ENCODE data around the gene KRI1. TPM values are rescaled to one million over a fixed set of nuclear protein-coding genes. Genes with fewer than 3 reads are reported as not detected.
A peak's percentile ranks its signal among the peaks of the same experiment; 100 is the strongest.
"Not testable (repeated sequence)": the region's sequence is repeated elsewhere in the genome, so short reads cannot be mapped to it uniquely, and the experiment has no call there.

The KRI1 gene
- total and polyA plus RNA-seq, 10 donors, result 24.9 to 43.3 (median 31.7) TPM

- intact Hi-C loops (cut with DNase I; ENCODE audit: low total_unique reads), result no loop called here
- H3K4me3 ChIP-seq, result no peak overlapping the region
- peak overlapping the region; percentile 43 to 87 (median 69) for H3K27ac ChIP-seq
- peak; percentile 79 for DNase-seq
- H3K27me3 ChIP-seq (replicated peaks in 1 of 7), result no peaks in the 10 kb centered on the region
- H3K9me3 ChIP-seq, result no peaks in the 10 kb centered on the region
- 42 to 59% (median 53%) methylated on average over 10 to 13 of the region's 13 CpGs for WGBS, 5 donors
- peaks cover 23 to 76% (median 42%) of the 10 kb centered on the region in 6 donors for H3K4me1 ChIP-seq
- no peak for TF ChIP-seq POLR2AphosphoS5 (IDR thresholded peaks at IDR 0.05)
- TF ChIP-seq CTCF (IDR thresholded peaks at IDR 0.05 in 8 of 11, conservative IDR thresholded peaks at IDR 0.05 in 3 of 11), result no peak
- TF ChIP-seq POLR2A (IDR thresholded peaks at IDR 0.05), result no peak
- peaks cover 0 to 100% (median 96%) of the 10 kb centered on the region in 6 donors for H3K36me3 ChIP-seq
Measured at GRCh38 chr19:10553087-10553667, 12.6 kb downstream of the KRI1 start.

DNA sequence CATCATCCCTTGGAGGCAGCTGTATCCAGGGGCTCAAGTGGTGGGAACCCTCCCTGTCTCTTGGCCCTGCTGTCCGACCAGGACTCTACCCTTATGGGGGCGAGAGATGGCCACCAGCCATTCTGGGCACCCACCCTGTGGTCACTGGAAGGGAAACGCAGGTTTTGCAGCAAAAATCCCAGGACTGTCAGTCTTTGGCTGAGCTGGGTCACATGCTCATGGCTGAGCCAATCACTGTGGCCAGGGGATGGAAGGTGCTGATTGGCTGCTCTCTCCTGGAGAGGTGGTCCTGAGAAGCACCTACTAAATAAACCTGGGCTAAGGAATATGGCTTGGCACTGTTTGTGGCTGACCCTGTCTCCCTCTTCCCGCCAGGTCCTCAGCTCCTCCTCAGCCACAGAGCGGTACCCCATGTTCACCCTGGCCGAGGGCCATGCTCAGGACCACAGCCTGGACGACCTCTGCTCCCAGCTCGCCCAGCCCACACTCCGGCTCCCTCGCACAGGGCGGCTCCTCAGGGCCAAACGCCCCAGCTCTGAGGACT is 13.2 kb downstream of the KRI1 start:
- Histone ChIP-seq H3K4me3 (no peak overlapping the region), H3K36me3 (peaks cover 0 to 100% (median 94%) of the 10 kb centered on the region in 6 donors), H3K9me3 (no peaks in the 10 kb centered on the region), H3K4me1 (peaks cover 23 to 77% (median 42%) of the 10 kb centered on the region in 6 donors), H3K27ac (peak overlapping the region; percentile 3 to 87 (median 69)), H3K27me3 (replicated peaks in 1 of 7) (no peaks in the 10 kb centered on the region)
- no peak for DNase-seq
- intact Hi-C loops (cut with DNase I; ENCODE audit: low total_unique reads), result no loop called here
- WGBS, 5 donors, result 77 to 87% (median 82%) methylated on average over 11 to 12 of the region's 12 CpGs
- TF ChIP-seq CTCF (IDR thresholded peaks at IDR 0.05 in 8 of 11, conservative IDR thresholded peaks at IDR 0.05 in 3 of 11), result no peak
- TF ChIP-seq POLR2A (IDR thresholded peaks at IDR 0.05), result no peak
- peak; percentile 12 to 69 (median 32) for TF ChIP-seq POLR2AphosphoS5 (IDR thresholded peaks at IDR 0.05)

DNA sequence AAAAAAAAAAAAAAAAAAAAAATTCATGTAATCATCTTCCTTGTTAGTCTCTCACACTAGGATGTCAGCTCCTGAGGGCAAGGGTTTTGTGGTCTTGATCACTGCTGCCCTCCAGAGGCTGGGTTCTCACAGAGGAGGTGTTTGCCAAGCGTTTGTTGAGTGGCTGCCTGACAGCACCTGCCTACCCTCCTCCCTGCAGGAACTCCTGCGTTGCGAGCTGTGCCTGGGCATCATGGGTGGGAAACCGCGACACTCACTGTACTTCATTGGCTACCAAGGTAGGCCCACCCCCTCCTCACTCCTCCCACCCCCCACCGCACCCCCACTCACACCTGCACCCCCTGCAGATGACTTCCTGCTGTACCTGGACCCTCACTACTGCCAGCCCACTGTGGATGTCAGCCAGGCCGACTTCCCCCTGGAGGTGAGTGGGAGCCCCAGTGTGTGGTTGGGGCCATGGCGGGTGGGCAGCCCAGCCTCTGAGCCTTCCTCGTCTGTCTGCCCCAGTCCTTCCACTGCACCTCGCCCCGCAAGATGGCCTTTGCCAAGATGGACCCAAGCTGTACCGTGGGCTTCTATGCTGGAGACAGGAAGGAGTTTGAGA is 14.0 kb downstream of the KRI1 start:
- Histone ChIP-seq H3K9me3 (no peaks in the 10 kb centered on the region), H3K4me1 (peaks cover 23 to 80% (median 43%) of the 10 kb centered on the region in 6 donors), H3K27me3 (replicated peaks in 1 of 7) (no peaks in the 10 kb centered on the region), H3K27ac (peak overlapping the region in 3 of 8 donors; percentile 77 to 87 (median 79)), H3K36me3 (peaks cover 0 to 100% (median 95%) of the 10 kb centered on the region in 6 donors), H3K4me3 (no peak overlapping the region)
- WGBS, 5 donors, result 79 to 86% (median 81%) methylated on average over 10 to 12 of the region's 12 CpGs
- intact Hi-C loops (cut with DNase I; ENCODE audit: low total_unique reads), result no loop called here
- TF ChIP-seq POLR2AphosphoS5 (IDR thresholded peaks at IDR 0.05) (peak in 1 of 3 donors; percentile 55), POLR2A (IDR thresholded peaks at IDR 0.05) (no peak), CTCF (IDR thresholded peaks at IDR 0.05 in 8 of 11, conservative IDR thresholded peaks at IDR 0.05 in 3 of 11) (peak in 1 of 11 experiments; percentile 40)
- DNase-seq, result no peak

DNA sequence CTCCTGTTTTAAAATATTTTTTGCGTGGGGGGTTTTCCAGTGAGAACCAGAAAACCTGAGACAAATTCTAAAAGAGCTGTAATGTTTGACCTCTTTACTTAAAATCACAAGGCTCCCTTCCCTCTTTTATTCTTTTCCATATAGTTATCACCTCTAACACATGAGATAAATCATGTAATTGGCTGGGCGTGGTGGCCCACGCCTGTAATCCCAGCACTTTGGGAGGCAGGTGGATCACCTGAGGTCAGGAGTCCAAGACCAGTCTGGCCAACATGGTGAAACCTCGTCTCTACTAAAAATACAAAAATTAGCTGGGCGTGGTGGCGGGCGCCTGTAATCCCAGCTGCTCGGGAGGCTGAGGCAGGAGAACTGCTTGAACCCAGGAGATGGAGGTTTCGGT is 14.8 kb downstream of the KRI1 start:
- H3K4me1 ChIP-seq, result peaks cover 23 to 80% (median 45%) of the 10 kb centered on the region in 6 donors
- H3K27me3 ChIP-seq (replicated peaks in 1 of 7); H3K4me3 ChIP-seq; DNase-seq; H3K9me3 ChIP-seq; intact Hi-C loops (cut with DNase I; ENCODE audit: low total_unique reads): not testable (repeated sequence)
- WGBS, 5 donors, result 93 to 98% (median 97%) methylated on average over 9 of the region's 9 CpGs
- H3K36me3 ChIP-seq, result peaks cover 0 to 100% (median 93%) of the 10 kb centered on the region in 6 donors
- peak overlapping the region in 1 of 8 donors; percentile 17 for H3K27ac ChIP-seq
